CD1c-positive myeloid dendritic cell (primary cell): ENCODE results near the gene PNPLA6.
"Not testable (repeated sequence)": the region's sequence is repeated elsewhere in the genome, so short reads cannot be mapped to it uniquely, and the experiment has no call there.

Source experiments
- DNase-seq: peaks from one replicate; pipeline ENCODE4 v3.0.0-alpha.2; 2016; ENCODE audit errors: extremely low spot score

Gene PNPLA6

GRCh38 chr19:7554990-7555864 is 19.7 kb downstream of the PNPLA6 start:
- no peak for DNase-seq

GRCh38 chr19:7556696-7557315 is 21.3 kb downstream of the PNPLA6 start:
- no peak for DNase-seq

- DNase-seq, result no peak
Measured at GRCh38 chr19:7558667-7559066, 23.1 kb downstream of the PNPLA6 start.

DNA sequence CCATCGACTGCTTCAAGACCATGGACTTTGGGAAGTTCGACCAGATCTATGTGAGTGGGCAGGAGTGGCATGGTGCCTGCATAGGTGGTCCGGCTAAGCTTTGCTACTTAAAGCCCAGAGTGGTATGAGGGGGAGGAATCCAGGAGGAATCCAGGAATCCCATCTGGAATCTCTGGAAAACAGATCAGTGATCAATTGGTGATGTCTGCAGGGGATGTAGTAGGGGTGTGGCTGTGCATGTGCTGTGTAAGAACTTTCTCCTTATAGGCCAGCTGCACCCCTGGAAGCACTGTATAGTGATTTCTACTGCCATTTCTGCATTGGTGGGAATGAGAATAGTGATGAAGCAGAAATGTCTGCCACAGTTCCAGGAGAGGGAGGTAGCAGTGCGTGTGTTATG is 23.6 kb downstream of the PNPLA6 start:
- no peak for DNase-seq

GRCh38 chr19:7560255-7560654 is 24.7 kb downstream of the PNPLA6 start:
- no peak for DNase-seq

DNA sequence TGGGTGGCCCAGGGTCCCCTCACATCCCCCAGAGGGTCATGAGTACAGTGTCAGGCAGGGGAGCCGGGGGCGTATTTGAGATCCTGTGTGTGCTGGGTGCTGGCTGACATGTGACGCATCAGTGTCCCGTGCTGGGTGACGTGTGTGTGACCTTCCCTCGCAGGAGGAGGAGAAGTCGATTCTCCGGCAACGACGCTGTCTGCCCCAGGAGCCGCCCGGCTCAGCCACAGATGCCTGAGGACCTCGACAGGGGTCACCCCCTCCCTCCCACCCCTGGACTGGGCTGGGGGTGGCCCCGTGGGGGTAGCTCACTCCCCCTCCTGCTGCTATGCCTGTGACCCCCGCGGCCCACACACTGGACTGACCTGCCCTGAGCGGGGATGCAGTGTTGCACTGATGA is 25.8 kb downstream of the PNPLA6 start:
- DNase-seq, result no peak

DNA sequence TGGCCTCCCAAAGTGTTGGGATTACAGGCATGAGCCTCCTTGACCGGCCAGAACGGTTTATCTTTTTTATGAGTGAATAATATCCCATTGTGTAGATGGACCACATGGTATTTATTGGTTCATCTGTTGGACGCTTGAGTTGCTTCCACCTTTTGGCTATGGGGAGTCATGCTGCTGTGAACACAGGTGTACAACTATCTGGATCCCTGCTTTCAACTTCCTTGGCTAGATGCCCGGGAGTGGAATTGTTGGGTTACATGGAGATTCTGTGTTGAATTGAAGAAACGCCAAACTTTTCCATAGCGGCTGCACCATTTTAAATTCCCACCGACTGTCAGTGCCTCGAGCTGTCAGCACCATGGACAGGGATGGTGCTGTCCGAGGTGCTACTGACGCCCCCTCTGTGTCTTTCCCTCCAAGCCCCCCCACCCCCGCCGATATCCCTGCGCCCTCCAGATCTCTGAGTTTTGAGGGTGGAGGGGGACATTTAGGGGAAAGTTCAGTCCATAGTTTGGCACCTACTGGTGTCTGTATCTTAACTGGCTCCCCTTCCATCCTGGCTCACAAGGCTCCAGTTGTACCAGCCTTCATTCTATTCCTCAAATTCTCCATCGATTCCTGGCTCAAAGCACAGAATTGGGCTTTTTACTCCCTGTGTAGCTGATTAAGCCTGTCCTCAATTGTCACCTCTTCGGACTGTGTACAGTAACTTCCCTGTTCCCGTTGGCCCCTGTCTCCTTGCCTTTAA is 27.3 kb downstream of the PNPLA6 start:
- no peak for DNase-seq

GRCh38 chr19:7564866-7565265 is 29.3 kb downstream of the PNPLA6 start:
- no peak for DNase-seq

DNA sequence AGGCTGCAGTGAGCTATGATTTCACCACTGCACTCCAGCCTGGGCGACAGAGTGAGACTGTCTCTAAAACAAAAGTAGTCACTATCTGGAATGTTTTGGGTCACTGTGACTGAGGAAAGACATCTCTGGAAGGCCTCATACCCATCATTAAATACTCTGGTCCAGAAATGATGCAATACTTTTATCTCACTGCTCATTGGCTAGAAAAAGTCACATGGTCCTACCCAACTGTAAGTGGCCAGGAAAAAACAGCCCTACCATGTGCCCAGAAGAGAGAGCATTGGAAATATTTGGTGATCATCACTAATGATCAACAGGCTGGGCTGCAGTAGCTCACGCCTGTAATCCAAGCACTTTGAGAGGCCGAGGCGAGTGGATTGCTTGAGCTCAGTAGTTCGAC is 29.8 kb downstream of the PNPLA6 start:
- DNase-seq, result no peak

GRCh38 chr19:7570761-7571160 is 35.2 kb downstream of the PNPLA6 start:
- DNase-seq, result no peak

DNA sequence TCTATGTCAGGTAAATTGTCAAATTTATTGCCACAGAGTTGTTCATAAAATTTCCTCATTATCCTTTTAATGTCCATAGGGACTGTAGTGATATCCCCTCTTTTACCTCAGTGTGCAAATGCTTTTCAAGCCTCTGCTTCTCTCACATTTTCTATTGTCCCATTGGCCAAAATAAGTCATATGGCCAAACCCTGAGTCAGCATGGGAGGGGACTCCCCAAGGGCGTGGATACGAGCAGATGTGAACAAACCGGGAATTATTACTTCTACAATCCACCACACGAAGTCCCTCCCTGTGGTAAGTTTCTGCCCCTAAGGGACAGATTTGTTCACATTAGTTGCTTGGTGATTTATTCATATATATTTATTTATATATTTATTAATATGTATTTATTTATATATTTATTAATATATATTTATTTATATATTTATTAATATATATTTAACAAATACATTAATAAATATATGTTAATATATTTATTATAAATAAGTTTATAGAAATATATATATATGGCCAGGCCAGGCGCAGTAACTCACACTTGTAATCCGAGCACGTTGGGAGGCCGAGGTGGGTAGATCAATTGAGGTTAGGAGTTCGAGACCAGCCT is 40.0 kb downstream of the PNPLA6 start:
- DNase-seq, result peak; percentile 58

- DNase-seq, result not testable (repeated sequence)
Measured at GRCh38 chr19:7577422-7577821, 41.9 kb downstream of the PNPLA6 start.

- no peak for DNase-seq
Measured at GRCh38 chr19:7578127-7578526, 42.6 kb downstream of the PNPLA6 start.

GRCh38 chr19:7579182-7579581 is 43.7 kb downstream of the PNPLA6 start:
- DNase-seq, result no peak

DNA sequence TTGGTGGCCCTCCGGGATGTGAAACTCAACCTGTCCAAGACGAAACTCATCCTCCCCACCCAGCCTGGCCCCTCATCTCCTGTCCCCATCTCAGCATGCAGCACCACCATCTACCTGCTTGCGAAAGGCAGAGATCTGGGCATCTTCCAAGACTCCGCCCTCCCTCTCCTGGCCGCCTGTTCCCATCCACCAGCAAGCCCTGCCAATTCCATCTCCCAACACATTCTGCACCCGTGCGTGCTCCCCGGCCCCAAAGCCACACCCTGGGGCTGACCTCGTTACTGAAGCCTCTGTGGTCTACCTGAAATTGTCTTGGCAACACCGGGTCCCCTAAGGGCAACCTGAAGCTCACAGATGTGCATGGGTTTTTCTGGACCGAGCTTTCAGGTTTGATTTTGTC is 46.9 kb downstream of the PNPLA6 start:
- DNase-seq, result no peak

GRCh38 chr19:7589822-7590221 is 54.3 kb downstream of the PNPLA6 start:
- no peak for DNase-seq

- DNase-seq, result no peak
Measured at GRCh38 chr19:7590256-7590655, 54.7 kb downstream of the PNPLA6 start.

- peak; percentile 9 for DNase-seq
Measured at GRCh38 chr19:7595466-7596133, 60.1 kb downstream of the PNPLA6 start, which contains the start of gene CAMSAP3. Gene CAMSAP3, plus strand, starts transcription at chr19:7595863. Its CDS starts 140 bp downstream, at chr19:7596003.

DNA sequence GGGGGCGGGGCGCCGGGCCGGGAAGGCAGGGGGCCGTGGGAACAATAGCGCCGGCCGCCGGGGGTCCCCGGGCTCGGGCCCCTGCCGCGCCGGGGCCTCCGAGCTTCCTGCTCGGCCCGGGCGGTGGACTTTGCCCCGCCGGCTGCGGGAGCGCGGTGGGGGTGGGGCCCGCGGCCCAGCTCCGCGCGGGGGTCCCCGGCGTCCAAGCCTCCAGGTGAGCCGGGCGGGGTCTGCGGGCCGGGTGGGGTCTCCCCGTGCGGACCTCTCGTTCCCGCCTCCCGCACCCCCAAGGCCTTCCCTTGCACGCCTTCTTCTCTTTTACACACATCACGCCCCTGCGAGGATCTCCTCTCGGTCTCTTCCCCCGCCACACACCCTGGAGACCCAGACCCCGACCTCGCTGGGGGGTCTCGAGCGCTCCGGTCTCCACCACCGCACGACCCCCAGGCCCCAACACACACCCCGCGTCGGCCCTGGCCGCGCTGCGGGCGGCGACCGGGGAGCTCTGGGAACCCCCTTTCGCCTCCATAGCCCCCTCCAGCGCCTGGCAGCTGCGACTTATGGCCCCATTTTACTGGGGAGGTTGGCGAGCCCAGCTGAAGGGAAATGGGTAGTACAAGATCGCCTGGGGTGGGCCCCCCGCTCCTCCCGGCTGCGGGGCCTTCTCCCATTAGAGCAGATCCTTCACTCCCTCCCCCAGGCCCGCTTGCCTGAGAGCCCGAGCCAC is 60.9 kb downstream of the PNPLA6 start:
- no peak for DNase-seq

DNA sequence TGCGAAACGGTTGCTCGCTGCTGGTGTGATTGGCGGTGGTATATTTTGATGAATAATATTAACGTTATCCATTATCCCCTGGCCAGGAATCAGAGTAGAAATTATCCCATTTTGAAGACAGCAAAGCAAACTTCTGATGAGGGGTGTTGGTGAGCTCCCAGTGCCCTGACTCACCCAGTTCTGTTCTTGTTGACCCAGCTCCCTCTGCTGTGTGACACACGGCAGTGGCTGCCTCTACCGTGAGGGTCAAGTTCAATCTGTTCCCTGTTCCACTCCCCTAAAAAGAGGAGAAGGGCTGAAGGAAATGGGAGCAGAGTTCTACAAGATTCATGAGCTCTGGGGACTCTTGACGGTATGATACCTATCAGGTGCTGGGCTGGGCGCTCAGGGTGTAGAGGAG is 62.2 kb downstream of the PNPLA6 start:
- no peak for DNase-seq

GRCh38 chr19:7598180-7598579 is 62.7 kb downstream of the PNPLA6 start:
- no peak for DNase-seq
